LNCAP (cell line): ENCODE measurements around the gene CYGB.

Source experiments
- TF ChIP-seq, protein P1 (sequence below): fragments of 450-650 bp; IDR thresholded peaks from 2 replicates; pipeline ENCODE4 v1.5.1; 2017; ENCODE audit warnings: mild to moderate bottlenecking

CYGB gene

DNA sequence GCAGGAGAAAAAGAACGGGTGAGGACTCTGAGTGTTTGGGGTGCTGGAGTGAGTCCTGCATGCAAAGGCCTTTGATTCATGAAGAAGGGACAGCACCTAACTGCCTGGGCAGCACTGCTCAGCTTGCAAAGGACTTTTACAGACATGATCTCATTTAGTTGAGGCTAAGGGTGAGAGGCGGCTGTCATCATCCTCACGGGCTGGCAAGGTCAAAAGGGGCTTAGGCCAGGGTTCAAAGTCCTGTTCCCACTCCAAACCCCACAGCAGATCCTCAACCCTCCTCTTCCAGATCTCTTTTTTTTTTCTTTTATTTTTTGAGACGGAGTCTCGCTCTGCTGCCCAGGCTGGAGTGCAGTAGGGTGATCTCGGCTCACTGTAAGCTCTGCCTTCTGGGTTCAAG lies 41.0 kb downstream of the CYGB start:
- TF ChIP-seq, protein P1, sequence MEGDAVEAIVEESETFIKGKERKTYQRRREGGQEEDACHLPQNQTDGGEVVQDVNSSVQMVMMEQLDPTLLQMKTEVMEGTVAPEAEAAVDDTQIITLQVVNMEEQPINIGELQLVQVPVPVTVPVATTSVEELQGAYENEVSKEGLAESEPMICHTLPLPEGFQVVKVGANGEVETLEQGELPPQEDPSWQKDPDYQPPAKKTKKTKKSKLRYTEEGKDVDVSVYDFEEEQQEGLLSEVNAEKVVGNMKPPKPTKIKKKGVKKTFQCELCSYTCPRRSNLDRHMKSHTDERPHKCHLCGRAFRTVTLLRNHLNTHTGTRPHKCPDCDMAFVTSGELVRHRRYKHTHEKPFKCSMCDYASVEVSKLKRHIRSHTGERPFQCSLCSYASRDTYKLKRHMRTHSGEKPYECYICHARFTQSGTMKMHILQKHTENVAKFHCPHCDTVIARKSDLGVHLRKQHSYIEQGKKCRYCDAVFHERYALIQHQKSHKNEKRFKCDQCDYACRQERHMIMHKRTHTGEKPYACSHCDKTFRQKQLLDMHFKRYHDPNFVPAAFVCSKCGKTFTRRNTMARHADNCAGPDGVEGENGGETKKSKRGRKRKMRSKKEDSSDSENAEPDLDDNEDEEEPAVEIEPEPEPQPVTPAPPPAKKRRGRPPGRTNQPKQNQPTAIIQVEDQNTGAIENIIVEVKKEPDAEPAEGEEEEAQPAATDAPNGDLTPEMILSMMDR, result no peak

DNA sequence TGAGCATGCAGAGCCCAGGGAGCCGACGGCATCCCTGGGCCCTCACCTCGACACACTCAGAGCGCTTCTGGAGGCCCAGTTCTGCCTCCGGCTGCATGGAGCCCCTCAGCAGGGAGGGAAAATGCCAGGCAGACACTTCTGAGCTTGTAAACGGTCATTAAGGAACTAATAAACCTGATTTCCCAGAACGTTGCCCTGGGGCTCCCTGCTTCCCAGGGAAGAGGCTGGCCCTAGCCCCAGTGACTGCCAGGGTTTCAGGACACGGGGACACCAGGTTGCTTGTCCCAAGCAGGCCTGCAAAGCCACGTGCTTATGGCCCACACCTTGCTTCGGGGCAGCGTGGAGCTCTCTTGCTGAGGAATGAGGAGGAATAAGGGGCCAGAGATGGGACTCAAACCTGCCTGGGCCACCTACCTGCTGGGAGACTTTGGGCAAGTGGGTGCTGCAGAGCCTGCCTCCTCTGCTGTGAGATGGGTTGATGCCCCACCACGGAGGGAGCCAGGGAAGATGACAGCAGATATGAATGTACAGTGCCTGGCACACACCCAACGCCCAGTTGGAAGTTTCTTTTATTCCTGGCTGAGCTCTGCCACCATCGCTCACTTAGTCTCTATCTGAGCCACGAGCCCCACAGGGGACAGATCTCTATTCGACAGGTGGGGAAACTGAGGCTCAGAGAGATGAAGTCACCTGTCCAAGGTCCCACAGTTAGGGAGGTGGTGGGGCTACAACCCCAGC lies 41.7 kb downstream of the CYGB start:
- TF ChIP-seq, protein P1, result no peak

DNA sequence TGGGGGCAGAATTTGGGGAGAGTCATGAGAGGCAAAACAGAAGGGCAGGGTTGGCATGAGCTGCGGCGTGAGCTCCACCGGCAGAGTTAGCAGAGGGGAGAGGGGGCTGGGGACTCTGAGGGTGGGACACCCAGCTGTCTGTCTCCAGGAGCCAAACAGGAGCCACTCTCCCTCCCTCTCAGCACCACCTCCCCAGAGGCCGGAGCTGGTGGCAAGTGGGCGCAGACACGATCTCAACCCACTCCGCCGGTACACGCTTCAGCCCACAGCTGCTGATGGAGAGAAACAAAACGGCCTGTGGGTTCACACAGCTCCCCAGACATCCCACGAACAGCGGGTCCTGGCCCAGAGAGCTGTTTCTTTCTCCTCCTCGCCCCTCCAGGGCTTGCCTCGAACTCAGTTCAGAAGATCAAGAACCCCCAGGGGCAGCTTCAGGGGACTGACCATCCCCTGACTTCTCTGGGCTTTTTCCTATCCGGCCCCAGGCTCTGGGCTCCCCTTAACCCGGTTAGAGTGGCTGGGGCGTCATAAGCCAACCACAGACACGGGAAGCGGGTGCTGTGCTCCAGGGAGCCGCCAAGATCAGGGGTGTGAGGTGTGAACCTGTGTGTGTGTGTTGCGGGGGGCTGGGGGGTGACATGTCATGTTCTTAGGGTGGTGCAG lies 43.9 kb downstream of the CYGB start:
- TF ChIP-seq, protein P1, result no peak

DNA sequence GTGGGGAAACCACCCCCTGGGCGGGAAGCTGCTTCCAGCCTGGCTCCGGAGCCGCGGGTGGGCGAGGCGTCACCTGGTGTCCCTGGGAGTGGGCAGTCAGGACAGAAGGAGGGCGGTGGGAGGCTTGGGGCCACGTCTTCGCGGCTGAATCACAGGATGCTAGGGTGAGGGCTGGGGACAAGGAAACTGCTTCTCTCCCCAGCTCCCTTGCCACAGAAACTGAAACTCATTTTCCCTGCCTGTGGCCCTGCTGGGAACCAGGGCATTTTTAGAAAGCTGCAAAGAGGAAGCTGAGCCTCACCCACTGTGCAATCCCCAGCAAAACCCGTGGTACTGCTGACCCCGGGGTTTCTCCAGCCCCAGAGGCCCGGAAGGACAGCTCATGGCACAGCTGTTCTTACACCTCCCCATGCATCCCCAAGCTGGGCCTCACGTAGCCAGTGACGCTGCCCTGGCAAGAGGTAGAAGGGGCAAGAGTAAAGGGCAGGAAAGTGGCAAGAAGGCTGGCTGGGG lies 44.5 kb downstream of the CYGB start:
- TF ChIP-seq, protein P1, result no peak

DNA sequence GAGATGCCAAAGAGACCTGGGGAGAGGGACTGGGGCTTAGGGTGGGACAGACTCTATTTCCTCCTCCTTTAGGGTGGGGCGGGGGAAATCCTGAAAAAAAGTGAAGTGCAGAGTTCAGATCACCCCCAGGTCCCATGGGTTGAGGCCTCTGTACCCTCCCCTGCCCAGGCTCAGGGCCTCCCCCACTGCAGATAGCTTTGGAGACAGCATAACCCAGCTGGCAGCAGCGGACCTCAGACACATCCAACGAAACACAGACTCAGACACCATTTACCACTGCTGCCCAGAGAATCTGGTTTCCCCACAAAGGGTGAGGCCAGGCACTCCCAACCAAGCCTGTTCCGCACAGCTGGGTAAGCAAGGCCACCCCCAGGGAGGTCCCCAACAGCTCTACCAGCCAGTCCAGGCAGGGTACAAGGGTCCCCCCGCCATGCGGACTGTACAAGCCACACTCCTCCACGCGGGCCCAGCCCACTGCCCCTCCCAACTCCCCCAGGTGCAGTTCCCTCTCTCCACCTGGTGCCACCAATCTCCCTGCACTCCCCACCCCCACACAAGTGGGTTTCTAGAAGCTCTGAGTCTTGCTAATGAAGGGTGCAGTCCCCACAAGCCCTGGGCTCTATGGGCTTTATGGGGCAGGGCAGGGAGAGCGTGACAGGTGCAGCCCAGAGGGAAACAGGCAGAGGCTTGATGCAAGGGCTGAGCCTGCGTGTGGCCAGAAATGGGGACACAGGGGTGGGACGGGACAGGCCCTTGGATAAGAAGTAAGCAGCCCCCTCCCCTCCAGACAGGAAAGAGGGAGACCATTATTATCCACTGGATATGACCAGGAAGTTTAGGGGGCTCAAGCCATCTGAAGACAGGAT lies 45.2 kb downstream of the CYGB start:
- TF ChIP-seq, protein P1, result no peak

DNA sequence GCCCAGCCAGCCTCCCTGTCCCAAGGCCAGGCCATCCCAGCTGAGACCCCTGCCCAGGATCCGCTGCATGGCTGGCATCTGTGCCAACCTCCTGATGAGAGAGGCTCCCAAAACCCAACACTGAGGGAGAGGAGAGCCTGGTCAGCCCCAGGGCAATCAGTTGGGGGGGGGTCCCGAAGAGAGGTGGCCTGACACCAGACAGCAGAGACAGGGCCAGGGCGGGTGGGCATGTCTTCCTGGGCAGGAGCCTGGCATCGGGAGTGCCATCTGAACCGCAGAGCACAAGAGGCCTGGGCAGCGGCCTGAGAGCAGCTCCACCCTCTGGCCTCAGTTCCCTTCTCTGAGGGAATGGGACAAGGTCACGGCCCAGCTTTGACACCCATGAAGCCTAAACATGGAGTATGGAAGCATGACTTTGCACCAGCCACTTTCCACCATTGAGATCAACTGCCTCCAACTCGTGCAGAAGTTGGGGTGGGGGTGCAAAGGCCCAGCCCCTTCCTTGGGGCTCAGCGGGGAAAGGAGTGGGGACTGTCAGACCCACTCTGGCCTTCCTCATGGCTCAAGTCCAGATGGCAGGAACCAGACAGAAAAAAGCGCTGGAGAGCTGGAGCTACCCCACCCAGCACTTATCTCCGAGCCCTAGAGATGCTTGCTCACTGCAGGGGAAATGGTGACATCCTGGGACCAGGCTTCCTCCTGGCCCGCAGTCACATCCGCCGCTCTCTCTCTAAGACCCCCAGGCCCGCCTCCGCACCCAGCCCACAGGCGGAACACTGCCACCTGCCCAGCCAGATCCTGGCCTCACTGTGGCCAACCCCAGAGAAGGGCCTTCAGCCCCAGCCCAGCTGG lies 46.0 kb downstream of the CYGB start:
- TF ChIP-seq, protein P1, result no peak
